HG03378 (cell line): ENCODE results near the gene H2AZ2.
"Not testable (repeated sequence)": the region's sequence is repeated elsewhere in the genome, so short reads cannot be mapped to it uniquely, and the experiment has no call there.

Experiments
- ATAC-seq: cut with Tn5 transposase; IDR thresholded peaks from one replicate; pipeline ENCODE4 v1.9.1; 2021; ENCODE audit warnings: mild to moderate bottlenecking, moderate library complexity; ENCODE audit not compliant: unreplicated experiment

Gene H2AZ2

GRCh38 chr7:44787762-44788161 is 60.1 kb downstream of the H2AZ2 start:
- ATAC-seq = no peak

- no peak for ATAC-seq
These were observed 60.8 kb downstream of the H2AZ2 start for GRCh38 chr7:44787041-44787440.

- ATAC-seq = not testable (repeated sequence)
These were observed 62.7 kb downstream of the H2AZ2 start for GRCh38 chr7:44785218-44785617.

GRCh38 chr7:44784364-44784763 is 63.5 kb downstream of the H2AZ2 start:
- ATAC-seq = no peak

- no peak for ATAC-seq
These were observed 64.5 kb downstream of the H2AZ2 start for GRCh38 chr7:44783407-44783806.

GRCh38 chr7:44782460-44782859 is 65.4 kb downstream of the H2AZ2 start:
- no peak for ATAC-seq
